ENCODE results near the gene FBRSL1.
"Not testable (repeated sequence)": the region's sequence is repeated elsewhere in the genome, so short reads cannot be mapped to it uniquely, and the experiment has no call there.

Gene FBRSL1

GRCh38 chr12:132525833-132526455 lies 36.0 kb downstream of the FBRSL1 start:
- no peak for DNase-seq (ENCODE audit: low spot score)

- DNase-seq (ENCODE audit: low spot score): no peak
Observed at GRCh38 chr12:132527186-132527882, 37.4 kb downstream of the FBRSL1 start.

GRCh38 chr12:132527883-132528264 lies 37.9 kb downstream of the FBRSL1 start:
- DNase-seq (ENCODE audit: low spot score): no peak

- no peak for DNase-seq (ENCODE audit: low spot score)
Observed at GRCh38 chr12:132528564-132529106, 38.7 kb downstream of the FBRSL1 start.

GRCh38 chr12:132529156-132529839 lies 39.3 kb downstream of the FBRSL1 start:
- DNase-seq (ENCODE audit: low spot score): no peak

- no peak for DNase-seq (ENCODE audit: low spot score)
Observed at GRCh38 chr12:132529906-132530305, 40.0 kb downstream of the FBRSL1 start.

GRCh38 chr12:132530447-132530846 lies 40.5 kb downstream of the FBRSL1 start:
- no peak for DNase-seq (ENCODE audit: low spot score)

- DNase-seq (ENCODE audit: low spot score): no peak
Observed at GRCh38 chr12:132530851-132531250, 40.9 kb downstream of the FBRSL1 start.

- not testable (repeated sequence) for DNase-seq (ENCODE audit: low spot score)
Observed at GRCh38 chr12:132532711-132533583, 43.0 kb downstream of the FBRSL1 start.

- DNase-seq (ENCODE audit: low spot score): no peak
Observed at GRCh38 chr12:132533584-132533958, 43.6 kb downstream of the FBRSL1 start.

GRCh38 chr12:132534076-132534475 lies 44.1 kb downstream of the FBRSL1 start:
- no peak for DNase-seq (ENCODE audit: low spot score)

GRCh38 chr12:132535019-132535418 lies 45.1 kb downstream of the FBRSL1 start:
- no peak for DNase-seq (ENCODE audit: low spot score)

GRCh38 chr12:132536102-132536876 lies 46.3 kb downstream of the FBRSL1 start:
- DNase-seq (ENCODE audit: low spot score): no peak

GRCh38 chr12:132537049-132537448 lies 47.1 kb downstream of the FBRSL1 start:
- DNase-seq (ENCODE audit: low spot score): no peak

GRCh38 chr12:132537836-132538662 lies 48.1 kb downstream of the FBRSL1 start:
- DNase-seq (ENCODE audit: low spot score): no peak

GRCh38 chr12:132538663-132538990 lies 48.7 kb downstream of the FBRSL1 start:
- no peak for DNase-seq (ENCODE audit: low spot score)

GRCh38 chr12:132539016-132539773 lies 49.2 kb downstream of the FBRSL1 start:
- DNase-seq (ENCODE audit: low spot score): no peak

GRCh38 chr12:132540436-132540835 lies 50.5 kb downstream of the FBRSL1 start:
- no peak for DNase-seq (ENCODE audit: low spot score)

- DNase-seq (ENCODE audit: low spot score): no peak
Observed at GRCh38 chr12:132541200-132541599, 51.2 kb downstream of the FBRSL1 start.

- no peak for DNase-seq (ENCODE audit: low spot score)
Observed at GRCh38 chr12:132541996-132542395, 52.0 kb downstream of the FBRSL1 start.

All from COLO829 (cell line).